ENCODE results near the gene TDP1.
A peak's percentile ranks its signal among the peaks of the same experiment; 100 is the strongest.

Gene TDP1

DNA sequence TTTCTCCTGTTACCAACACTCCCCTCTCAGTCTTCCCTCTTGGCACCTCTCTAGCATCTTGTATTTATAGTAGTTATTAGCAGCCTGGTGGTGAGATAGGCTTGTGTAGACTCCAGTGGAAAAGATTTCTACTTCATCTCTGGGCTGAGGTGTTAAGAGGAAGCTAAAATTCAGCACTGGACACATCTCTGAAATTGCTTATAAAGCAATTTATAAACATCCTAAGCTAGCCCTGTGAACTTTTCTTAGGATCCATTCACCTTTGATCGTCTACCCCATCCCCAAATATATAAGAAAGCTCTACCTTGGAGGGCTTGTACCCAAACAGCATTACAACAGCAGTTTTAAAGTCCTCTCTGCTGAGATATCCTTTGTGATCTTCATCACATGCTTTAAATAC lies 2.1 kb upstream of the TDP1 start:
- peaks cover 9% of the 10 kb centered on the region for H3K4me1 ChIP-seq (ENCODE audit: insufficient read depth, poor library complexity, severe bottlenecking)
- TF ChIP-seq, protein P1, sequence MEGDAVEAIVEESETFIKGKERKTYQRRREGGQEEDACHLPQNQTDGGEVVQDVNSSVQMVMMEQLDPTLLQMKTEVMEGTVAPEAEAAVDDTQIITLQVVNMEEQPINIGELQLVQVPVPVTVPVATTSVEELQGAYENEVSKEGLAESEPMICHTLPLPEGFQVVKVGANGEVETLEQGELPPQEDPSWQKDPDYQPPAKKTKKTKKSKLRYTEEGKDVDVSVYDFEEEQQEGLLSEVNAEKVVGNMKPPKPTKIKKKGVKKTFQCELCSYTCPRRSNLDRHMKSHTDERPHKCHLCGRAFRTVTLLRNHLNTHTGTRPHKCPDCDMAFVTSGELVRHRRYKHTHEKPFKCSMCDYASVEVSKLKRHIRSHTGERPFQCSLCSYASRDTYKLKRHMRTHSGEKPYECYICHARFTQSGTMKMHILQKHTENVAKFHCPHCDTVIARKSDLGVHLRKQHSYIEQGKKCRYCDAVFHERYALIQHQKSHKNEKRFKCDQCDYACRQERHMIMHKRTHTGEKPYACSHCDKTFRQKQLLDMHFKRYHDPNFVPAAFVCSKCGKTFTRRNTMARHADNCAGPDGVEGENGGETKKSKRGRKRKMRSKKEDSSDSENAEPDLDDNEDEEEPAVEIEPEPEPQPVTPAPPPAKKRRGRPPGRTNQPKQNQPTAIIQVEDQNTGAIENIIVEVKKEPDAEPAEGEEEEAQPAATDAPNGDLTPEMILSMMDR (IDR thresholded peaks at IDR 0.05; ENCODE audit: poor library complexity, severe bottlenecking), result no peak
- peak overlapping the region; percentile 58 for H3K4me3 ChIP-seq (ENCODE audit: severe bottlenecking)
- peaks cover 34% of the 10 kb centered on the region for H3K36me3 ChIP-seq (ENCODE audit: low read depth)
- ATAC-seq (ENCODE audit: low read depth) (no peak), DNase-seq (ENCODE audit: low spot score) (no peak)
- H3K9me3 ChIP-seq (ENCODE audit: severe bottlenecking), result no peaks in the 10 kb centered on the region
- no peaks in the 10 kb centered on the region for H3K27me3 ChIP-seq (ENCODE audit: insufficient read depth, poor library complexity, severe bottlenecking)
- H3K27ac ChIP-seq (ENCODE audit: poor library complexity, severe bottlenecking), result peak overlapping the region; percentile 81

DNA sequence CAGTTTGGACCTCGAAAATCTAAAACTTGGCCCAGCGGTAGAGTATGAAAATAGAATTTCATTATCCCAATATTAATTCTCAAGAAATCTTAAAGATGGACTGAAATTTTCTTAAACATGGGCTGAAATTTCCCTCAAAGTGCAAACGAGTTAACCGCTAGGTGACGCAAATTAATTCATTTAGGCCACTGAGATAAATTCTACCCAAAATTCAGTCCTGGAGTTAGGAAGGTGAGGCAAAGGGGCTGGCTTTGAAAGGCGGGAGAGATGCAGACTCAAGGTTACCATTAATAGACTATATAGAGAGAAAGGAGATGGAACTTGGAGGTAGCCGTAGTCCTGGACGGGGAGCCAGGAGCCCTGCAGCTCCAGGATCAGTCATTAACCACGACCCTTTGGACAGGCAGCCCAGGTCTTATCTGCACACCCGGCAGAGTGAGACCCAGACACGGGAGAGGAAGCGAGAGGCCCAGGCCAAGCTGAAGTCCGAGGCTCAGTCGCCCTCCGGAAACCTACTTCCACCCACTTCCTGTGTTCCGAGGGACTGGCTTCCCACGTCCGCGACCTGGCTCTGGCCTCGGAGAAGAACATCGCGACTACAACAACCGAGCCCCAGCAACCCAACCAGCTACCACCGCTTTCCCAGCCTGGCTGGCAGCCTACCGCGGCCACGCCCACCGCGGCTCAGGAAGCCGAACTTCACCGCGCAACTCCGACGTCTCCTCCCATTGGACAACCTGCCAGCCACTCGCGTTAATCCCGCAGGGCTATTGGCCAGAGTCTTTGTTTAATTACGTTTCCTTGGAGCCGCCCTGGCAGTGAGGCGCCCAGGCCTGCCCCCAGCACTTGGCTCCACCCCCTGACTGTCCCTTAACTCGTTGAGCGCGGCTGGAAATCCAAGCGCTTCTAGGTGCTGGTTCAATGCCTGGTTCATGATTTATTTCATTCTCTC lies 1.4 kb upstream of the TDP1 start, which contains the start of gene EFCAB11:
Gene EFCAB11, minus strand, starts transcription at position 661 of the 952 bp plus-strand sequence. Its CDS starts 70 bp downstream, at position 591.
- no peaks in the 10 kb centered on the region for H3K9me3 ChIP-seq (ENCODE audit: severe bottlenecking)
- DNase-seq (ENCODE audit: low spot score) (peak; percentile 99), ATAC-seq (ENCODE audit: low read depth) (peak; percentile 83)
- peak within 1 kb of the TSS; percentile 81 for H3K27ac ChIP-seq (ENCODE audit: poor library complexity, severe bottlenecking)
- TF ChIP-seq, protein P1 (IDR thresholded peaks at IDR 0.05; ENCODE audit: poor library complexity, severe bottlenecking), result peak; percentile 60
- H3K27me3 ChIP-seq (ENCODE audit: insufficient read depth, poor library complexity, severe bottlenecking), result no peaks in the 10 kb centered on the region
- H3K36me3 ChIP-seq (ENCODE audit: low read depth), result peaks cover 34% of the 10 kb centered on the region
- peaks cover 9% of the 10 kb centered on the region for H3K4me1 ChIP-seq (ENCODE audit: insufficient read depth, poor library complexity, severe bottlenecking)
- peak within 1 kb of the TSS; percentile 58 for H3K4me3 ChIP-seq (ENCODE audit: severe bottlenecking)

DNA sequence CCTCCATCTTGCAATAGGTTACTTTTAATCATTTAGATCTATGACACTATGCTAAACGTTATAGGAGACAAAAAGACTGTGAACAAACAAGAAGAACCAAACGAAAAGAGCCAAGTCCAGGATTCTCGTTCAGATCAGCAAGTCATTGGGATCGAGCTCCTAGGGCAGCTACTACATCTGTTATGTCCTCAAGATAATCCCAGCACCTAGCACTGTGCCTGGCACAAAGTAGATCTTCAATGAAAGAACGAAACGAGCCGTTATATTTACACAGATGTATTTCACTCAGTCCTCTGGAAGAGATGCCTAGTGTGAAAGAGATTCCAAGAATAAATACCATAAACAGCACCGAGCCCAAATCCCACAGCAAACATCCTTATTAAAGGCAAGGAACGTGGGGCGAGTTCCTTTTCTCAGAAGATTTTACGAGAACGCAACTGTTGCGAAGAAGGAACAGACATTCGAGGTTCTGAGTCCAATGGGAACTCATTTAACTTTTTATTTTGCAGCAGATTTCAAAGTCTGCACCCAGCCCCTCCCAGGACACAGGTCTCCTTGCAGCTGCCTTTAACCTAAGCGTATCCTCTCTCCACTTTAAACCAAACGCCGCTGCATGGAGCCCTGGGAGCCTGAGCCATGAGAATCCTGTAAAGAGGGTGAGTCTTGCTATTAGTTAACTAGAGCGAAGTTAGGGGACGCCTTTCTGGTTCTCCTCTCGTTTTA lies 544 bp upstream of the TDP1 start:
- no peaks in the 10 kb centered on the region for H3K27me3 ChIP-seq (ENCODE audit: insufficient read depth, poor library complexity, severe bottlenecking)
- ATAC-seq (ENCODE audit: low read depth), result peak; percentile 17
- peaks cover 9% of the 10 kb centered on the region for H3K4me1 ChIP-seq (ENCODE audit: insufficient read depth, poor library complexity, severe bottlenecking)
- TF ChIP-seq, protein P1 (IDR thresholded peaks at IDR 0.05; ENCODE audit: poor library complexity, severe bottlenecking), result no peak
- no peak for DNase-seq (ENCODE audit: low spot score)
- H3K36me3 ChIP-seq (ENCODE audit: low read depth), result peaks cover 29% of the 10 kb centered on the region
- no peaks in the 10 kb centered on the region for H3K9me3 ChIP-seq (ENCODE audit: severe bottlenecking)
- peak overlapping the region; percentile 58 for H3K4me3 ChIP-seq (ENCODE audit: severe bottlenecking)
- peak overlapping the region; percentile 81 for H3K27ac ChIP-seq (ENCODE audit: poor library complexity, severe bottlenecking)

DNA sequence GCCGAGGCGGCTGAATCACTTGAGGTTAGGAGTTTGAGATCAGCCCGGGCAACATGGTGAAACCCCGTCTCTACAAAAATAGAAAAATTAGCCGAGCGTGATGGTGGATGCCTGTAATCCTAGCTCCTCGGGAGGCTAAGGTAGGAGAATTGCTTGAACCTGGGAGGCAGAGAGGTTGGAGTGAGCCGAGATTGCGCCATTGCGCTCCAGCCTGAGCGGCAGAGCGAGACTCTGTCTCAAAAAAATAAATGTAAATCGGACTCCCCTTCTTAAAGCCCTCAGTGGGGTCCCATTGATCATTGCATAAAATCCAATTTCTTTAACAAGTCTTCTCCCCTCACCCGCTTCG lies 908 bp downstream of the TDP1 start:
- peaks cover 9% of the 10 kb centered on the region for H3K4me1 ChIP-seq (ENCODE audit: insufficient read depth, poor library complexity, severe bottlenecking)
- peak overlapping the region; percentile 58 for H3K4me3 ChIP-seq (ENCODE audit: severe bottlenecking)
- TF ChIP-seq, protein P1 (IDR thresholded peaks at IDR 0.05; ENCODE audit: poor library complexity, severe bottlenecking), result no peak

More for the DNA sequence above, 908 bp downstream of the TDP1 start:
- H3K27ac ChIP-seq (ENCODE audit: poor library complexity, severe bottlenecking), result peak overlapping the region; percentile 81
- H3K9me3 ChIP-seq (ENCODE audit: severe bottlenecking), result no peaks in the 10 kb centered on the region
- ATAC-seq (ENCODE audit: low read depth) (no peak), DNase-seq (ENCODE audit: low spot score) (no peak)
- peaks cover 28% of the 10 kb centered on the region for H3K36me3 ChIP-seq (ENCODE audit: low read depth)
- H3K27me3 ChIP-seq (ENCODE audit: insufficient read depth, poor library complexity, severe bottlenecking), result no peaks in the 10 kb centered on the region
